Subcutaneous abdominal adipose tissue (tissue), 5 donors: ENCODE results near the gene ZNF169.
"Not testable (repeated sequence)": the region's sequence is repeated elsewhere in the genome, so short reads cannot be mapped to it uniquely, and the experiment has no call there.

Source experiments
- H3K27ac ChIP-seq: one replicate; pipeline ENCODE4 v1.7.0; 2013; ENCODE audit warnings: low read depth, mild to moderate bottlenecking, inconsistent platforms, low read length, moderate library complexity
- H3K27me3 ChIP-seq, 5 donors: one replicate each; pipeline ENCODE4 v1.7.0; 2013; ENCODE audit warnings: low read length in 5 of 5, inconsistent platforms in 1 of 5; ENCODE audit not compliant: control insufficient read depth in 5 of 5, insufficient read depth in 4 of 5
- H3K36me3 ChIP-seq, 5 donors: one replicate each; pipeline ENCODE4 v1.7.0; 2013; ENCODE audit warnings: low read length in 5 of 5; ENCODE audit not compliant: control insufficient read depth in 5 of 5, insufficient read depth in 5 of 5
- H3K4me1 ChIP-seq, 5 donors: one replicate each; pipeline ENCODE4 v1.7.0; 2013; ENCODE audit warnings: low read length in 5 of 5, mild to moderate bottlenecking in 3 of 5, moderate library complexity in 1 of 5; ENCODE audit not compliant: control insufficient read depth in 5 of 5, insufficient read depth in 5 of 5
- H3K4me3 ChIP-seq, 5 donors: one replicate each; pipeline ENCODE4 v1.7.0; 2013; ENCODE audit warnings: low read length in 5 of 5, low read depth in 1 of 5
- H3K9ac ChIP-seq, 5 donors: one replicate each; pipeline ENCODE4 v1.7.0; 2013; ENCODE audit warnings: low read length in 5 of 5, mild to moderate bottlenecking in 4 of 5, moderate library complexity in 3 of 5
- H3K9me3 ChIP-seq, 5 donors: one replicate each; pipeline ENCODE4 v1.7.0; 2013; ENCODE audit warnings: low read length in 5 of 5; ENCODE audit not compliant: control insufficient read depth in 5 of 5
- donor health status: healthy.
- donor health status: healthy.
- donor health status: healthy.
- donor health status: healthy.
- donor health status: healthy.

Gene ZNF169

GRCh38 chr9:94340750-94341149 lies 81.7 kb downstream of the ZNF169 start:
- H3K36me3 ChIP-seq, H3K4me1 ChIP-seq, H3K27ac ChIP-seq, H3K27me3 ChIP-seq, H3K9ac ChIP-seq, H3K4me3 ChIP-seq, H3K9me3 ChIP-seq: not testable (repeated sequence)

DNA sequence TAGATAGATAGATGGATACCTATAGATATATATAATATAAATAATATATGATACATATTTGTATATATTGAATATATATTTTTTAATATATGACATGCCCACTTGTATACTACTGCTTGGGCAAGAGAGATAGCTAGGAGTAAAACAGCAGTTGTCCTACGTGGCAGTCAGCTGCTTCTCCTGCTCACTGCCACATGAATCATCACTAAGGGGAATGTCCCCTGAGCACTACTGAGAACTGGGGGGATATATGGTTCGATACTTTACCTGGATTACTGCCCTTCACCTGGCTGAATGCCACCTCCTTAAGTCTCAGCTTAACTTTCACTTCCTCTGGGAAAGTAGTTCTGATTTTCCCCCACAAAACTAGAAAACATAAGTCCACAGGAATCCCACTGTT lies 82.6 kb downstream of the ZNF169 start:
- not testable (repeated sequence) for H3K4me3 ChIP-seq, H3K4me1 ChIP-seq, H3K9me3 ChIP-seq, H3K36me3 ChIP-seq, H3K27me3 ChIP-seq, H3K9ac ChIP-seq, H3K27ac ChIP-seq

- not testable (repeated sequence) for H3K27me3 ChIP-seq, H3K9ac ChIP-seq, H3K4me3 ChIP-seq, H3K27ac ChIP-seq, H3K9me3 ChIP-seq, H3K36me3 ChIP-seq, H3K4me1 ChIP-seq
These were observed 88.4 kb downstream of the ZNF169 start for GRCh38 chr9:94347451-94347850.

DNA sequence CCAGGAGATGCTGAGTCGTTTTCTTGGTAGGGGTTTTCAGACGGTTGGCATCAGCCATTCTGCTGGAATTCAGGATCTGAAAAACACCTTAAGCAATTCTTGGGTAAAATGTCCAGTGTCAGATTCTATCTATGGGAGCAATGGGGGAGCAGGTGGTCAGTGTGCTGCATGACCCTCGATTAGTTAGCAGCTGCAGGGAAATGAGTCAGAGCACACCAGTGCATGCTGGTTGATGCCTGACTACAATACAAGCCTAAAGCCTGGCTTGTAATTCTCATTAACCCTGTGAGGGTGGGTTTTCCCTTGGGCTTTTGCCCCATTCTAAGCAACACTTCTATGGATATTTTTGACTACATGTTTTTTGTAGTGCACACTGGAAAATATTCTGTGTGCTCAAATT lies 89.7 kb downstream of the ZNF169 start:
- H3K9me3 ChIP-seq, H3K9ac ChIP-seq, H3K4me3 ChIP-seq, H3K27ac ChIP-seq, H3K27me3 ChIP-seq, H3K4me1 ChIP-seq, H3K36me3 ChIP-seq: not testable (repeated sequence)
